GM12872 (cell line): ENCODE results near the gene CLCN7.

Experiments
- TF ChIP-seq, protein P1 (sequence below): IDR thresholded peaks from 3 replicates; pipeline ENCODE4 v1.5.1; 2011; ENCODE audit warnings: low read depth, mild to moderate bottlenecking, low read length, moderate library complexity; ENCODE audit not compliant: insufficient read depth

CLCN7 gene

DNA sequence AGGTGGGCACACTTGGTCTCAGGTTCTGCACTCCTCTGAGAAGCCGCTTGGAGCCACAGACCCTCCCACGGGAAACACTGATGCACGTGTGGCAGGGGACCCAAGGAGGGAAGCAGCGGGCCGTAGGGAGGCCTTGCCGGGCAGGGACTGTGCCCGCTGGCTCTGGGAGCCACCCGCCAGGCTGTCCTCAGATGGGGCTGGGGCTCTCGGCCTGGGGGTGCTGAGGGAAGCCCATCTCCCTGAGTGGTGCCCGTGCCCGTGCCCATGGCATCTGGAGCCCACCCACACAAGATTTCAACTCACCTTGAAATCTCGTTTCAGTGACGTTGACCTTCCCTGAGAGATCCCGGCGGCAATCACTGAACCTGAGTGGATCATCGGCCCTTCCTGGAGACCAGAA is 17.9 kb downstream of the CLCN7 start:
- TF ChIP-seq, protein P1, sequence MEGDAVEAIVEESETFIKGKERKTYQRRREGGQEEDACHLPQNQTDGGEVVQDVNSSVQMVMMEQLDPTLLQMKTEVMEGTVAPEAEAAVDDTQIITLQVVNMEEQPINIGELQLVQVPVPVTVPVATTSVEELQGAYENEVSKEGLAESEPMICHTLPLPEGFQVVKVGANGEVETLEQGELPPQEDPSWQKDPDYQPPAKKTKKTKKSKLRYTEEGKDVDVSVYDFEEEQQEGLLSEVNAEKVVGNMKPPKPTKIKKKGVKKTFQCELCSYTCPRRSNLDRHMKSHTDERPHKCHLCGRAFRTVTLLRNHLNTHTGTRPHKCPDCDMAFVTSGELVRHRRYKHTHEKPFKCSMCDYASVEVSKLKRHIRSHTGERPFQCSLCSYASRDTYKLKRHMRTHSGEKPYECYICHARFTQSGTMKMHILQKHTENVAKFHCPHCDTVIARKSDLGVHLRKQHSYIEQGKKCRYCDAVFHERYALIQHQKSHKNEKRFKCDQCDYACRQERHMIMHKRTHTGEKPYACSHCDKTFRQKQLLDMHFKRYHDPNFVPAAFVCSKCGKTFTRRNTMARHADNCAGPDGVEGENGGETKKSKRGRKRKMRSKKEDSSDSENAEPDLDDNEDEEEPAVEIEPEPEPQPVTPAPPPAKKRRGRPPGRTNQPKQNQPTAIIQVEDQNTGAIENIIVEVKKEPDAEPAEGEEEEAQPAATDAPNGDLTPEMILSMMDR, result no peak

GRCh38 chr16:1455190-1456171 is 19.3 kb downstream of the CLCN7 start:
- TF ChIP-seq, protein P1, result no peak

DNA sequence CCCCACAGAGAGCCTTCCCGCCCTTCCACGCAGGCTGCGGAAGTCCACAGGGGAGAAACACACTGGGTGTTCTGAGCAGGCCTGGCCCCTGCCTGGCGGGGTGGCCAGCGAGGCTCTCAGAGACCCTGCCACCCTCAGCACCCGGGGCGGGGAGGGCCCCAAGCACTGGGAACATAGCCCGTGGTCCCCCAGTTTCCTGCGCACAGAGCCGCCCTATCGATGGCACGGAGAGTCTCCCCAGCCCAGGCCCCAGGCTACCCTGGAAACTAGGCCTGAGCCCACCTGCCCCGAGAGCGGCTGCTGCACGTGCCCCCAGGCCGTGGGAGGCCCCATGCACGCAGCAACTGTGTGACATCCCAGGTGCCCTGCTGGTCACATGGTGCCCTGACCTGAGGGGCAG is 20.3 kb downstream of the CLCN7 start:
- TF ChIP-seq, protein P1, result no peak

DNA sequence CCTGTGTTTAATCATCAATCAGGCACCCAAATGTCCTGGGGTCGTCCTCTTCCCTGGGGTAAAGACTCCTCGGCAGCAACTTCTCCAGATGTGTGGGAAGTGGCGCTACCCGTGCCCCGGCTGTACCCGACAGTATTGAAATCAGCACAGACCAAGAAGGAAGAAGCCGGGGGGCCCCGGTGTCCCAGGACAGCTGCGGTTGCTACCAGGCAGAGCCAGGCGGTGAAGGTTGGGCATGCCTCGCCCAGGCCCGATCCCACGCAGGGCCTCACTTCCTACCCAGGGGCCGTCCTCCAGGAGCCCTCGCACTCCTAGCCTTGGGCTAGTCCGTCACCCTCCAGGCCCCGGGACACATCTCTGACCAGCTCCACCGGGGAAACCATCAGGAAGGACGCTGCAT is 21.5 kb downstream of the CLCN7 start:
- TF ChIP-seq, protein P1, result no peak

- TF ChIP-seq, protein P1, result no peak
These were observed 22.3 kb downstream of the CLCN7 start for GRCh38 chr16:1452530-1452929.

DNA sequence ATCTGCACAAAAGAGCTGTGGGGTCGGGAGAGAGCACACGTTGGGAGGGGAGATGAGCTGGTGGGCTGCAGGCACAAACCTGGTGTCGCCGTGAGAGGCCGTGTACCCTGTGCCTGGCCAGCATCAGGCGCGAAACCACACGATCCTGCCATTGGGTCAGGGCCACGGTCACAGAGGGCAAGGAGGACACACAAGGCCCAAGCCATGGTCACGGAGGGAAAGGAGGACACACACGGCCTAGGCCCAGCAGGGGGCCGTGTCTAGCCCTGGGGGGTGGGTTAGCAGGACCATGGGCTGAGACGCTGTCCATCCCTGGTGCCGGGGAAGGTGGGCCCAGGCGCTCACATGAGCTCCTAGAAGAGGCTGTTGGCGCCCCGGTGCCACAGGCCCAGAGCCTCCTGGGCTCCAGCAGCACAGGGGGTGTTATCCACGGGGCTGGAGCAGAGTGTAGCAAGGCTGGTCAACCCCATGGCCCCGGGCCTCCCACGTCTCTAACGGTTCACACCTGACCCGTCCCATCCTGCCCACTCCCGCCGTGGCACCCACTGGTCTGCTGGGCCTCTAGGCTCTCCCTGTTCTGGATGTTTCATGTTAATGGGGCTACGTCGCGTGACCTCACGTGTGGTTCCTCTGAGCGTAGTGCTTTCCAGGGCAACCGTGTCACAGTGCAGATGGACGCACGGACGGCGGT is 23.0 kb downstream of the CLCN7 start:
- TF ChIP-seq, protein P1, result no peak

- TF ChIP-seq, protein P1, result no peak
These were observed 24.0 kb downstream of the CLCN7 start for GRCh38 chr16:1450841-1451240.
